GM23338 (cell line): ENCODE measurements around the gene GAS1. TPM values are rescaled to one million over a fixed set of nuclear protein-coding genes. Genes with fewer than 3 reads are reported as not detected.
A peak's percentile ranks its signal among the peaks of the same experiment; 100 is the strongest.

ENCODE experiments used
- ATAC-seq: fragments of 200-7000 bp; cut with Tn5 transposase; 3 replicates; pipeline ENCODE4 v1.9.1; 2020
- DNase-seq: peaks from one replicate; pipeline ENCODE4 v3.0.0-alpha.2; 2015; ENCODE audit warnings: low spot score
- H2AFZ ChIP-seq: fragments of 200-600 bp; sonication (generic); 2 replicates; pipeline ENCODE4 v1.8.0; 2016; ENCODE audit warnings: antibody characterized with exemption, mild to moderate bottlenecking, moderate library complexity
- H3F3A ChIP-seq: fragments of 200-600 bp; sonication (generic); replicated peaks from 2 replicates; pipeline ENCODE4 v1.8.0; 2017; ENCODE audit warnings: antibody characterized with exemption, mixed run types, low read depth
- H3K27ac ChIP-seq: fragments of 200-600 bp; sonication (generic); 2 replicates; pipeline ENCODE4 v1.6.1; 2016; ENCODE audit warnings: low read depth
- H3K27me3 ChIP-seq: fragments of 200-600 bp; sonication (generic); 2 replicates; pipeline ENCODE4 v1.8.0; 2016; ENCODE audit warnings: mild to moderate bottlenecking, mixed run types, moderate library complexity; ENCODE audit not compliant: insufficient read depth
- H3K36me3 ChIP-seq: fragments of 200-600 bp; sonication (generic); 2 replicates; pipeline ENCODE4 v1.8.0; 2016; ENCODE audit warnings: mild to moderate bottlenecking; ENCODE audit not compliant: insufficient read depth
- H3K4me1 ChIP-seq: fragments of 200-600 bp; sonication (generic); 2 replicates; pipeline ENCODE4 v1.8.0; 2016; ENCODE audit warnings: mild to moderate bottlenecking, moderate library complexity; ENCODE audit not compliant: insufficient read depth
- H3K4me2 ChIP-seq: fragments of 200-600 bp; sonication (generic); 2 replicates; pipeline ENCODE4 v1.7.1; 2017; ENCODE audit warnings: mixed run types
- H3K4me3 ChIP-seq: fragments of 200-600 bp; sonication (generic); 2 replicates; pipeline ENCODE4 v1.6.1; 2016; ENCODE audit warnings: mixed run types
- H3K79me2 ChIP-seq: fragments of 200-600 bp; sonication (generic); replicated peaks from 2 replicates; pipeline ENCODE4 v1.8.0; 2017; ENCODE audit warnings: mild to moderate bottlenecking; ENCODE audit not compliant: insufficient read depth
- H3K9me2 ChIP-seq: fragments of 200-600 bp; sonication (generic); 2 replicates; pipeline ENCODE4 v1.8.0; 2017; ENCODE audit not compliant: insufficient read depth
- H4K20me1 ChIP-seq: fragments of 200-600 bp; sonication (generic); replicated peaks from 2 replicates; pipeline ENCODE4 v1.8.0; 2017; ENCODE audit warnings: mild to moderate bottlenecking; ENCODE audit not compliant: insufficient read depth
- H3K27ac Mint-ChIP-seq: 2 replicates; pipeline ENCODE4 v1.8.0; 2020; ENCODE audit warnings: inconsistent platforms, mild to moderate bottlenecking, moderate library complexity, mixed read lengths
- H3K27me3 Mint-ChIP-seq: 3 replicates; pipeline ENCODE4 v1.8.0; 2022; ENCODE audit warnings: low read depth, mild to moderate bottlenecking, moderate library complexity, mixed read lengths, inconsistent platforms; ENCODE audit not compliant: insufficient read depth, poor library complexity
- H3K36me3 Mint-ChIP-seq: 3 replicates; pipeline ENCODE4 v1.8.0; 2021; ENCODE audit warnings: low read depth, mild to moderate bottlenecking, inconsistent platforms, moderate library complexity, mixed read lengths
- H3K4me1 Mint-ChIP-seq: 3 replicates; pipeline ENCODE4 v1.8.0; 2020; ENCODE audit warnings: mild to moderate bottlenecking, inconsistent platforms, mixed read lengths
- H3K4me3 Mint-ChIP-seq: 3 replicates; pipeline ENCODE4 v1.8.0; 2021; ENCODE audit warnings: moderate library complexity, mild to moderate bottlenecking, inconsistent platforms, mixed read lengths
- H3K9me3 Mint-ChIP-seq: 3 replicates; pipeline ENCODE4 v1.8.0; 2020; ENCODE audit warnings: moderate library complexity, mild to moderate bottlenecking, inconsistent platforms, mixed read lengths
- CREB1 ChIP-seq: fragments of 250-450 bp; sonication (Bioruptor Pico); IDR thresholded peaks from 2 replicates; pipeline ENCODE4 v1.5.0; 2020; ENCODE audit warnings: low read depth, mild to moderate bottlenecking, moderate library complexity
- EZH2 ChIP-seq: fragments of 200-600 bp; sonication (generic); IDR thresholded peaks from one replicate; pipeline ENCODE4 v1.8.0; 2017; ENCODE audit warnings: antibody characterized with exemption, mild to moderate bottlenecking, low read depth; ENCODE audit not compliant: unreplicated experiment
- EZH2phosphoT487 ChIP-seq: fragments of 200-600 bp; sonication (generic); IDR thresholded peaks from one replicate; pipeline ENCODE4 v1.8.1; 2018; ENCODE audit warnings: antibody characterized with exemption; ENCODE audit not compliant: unreplicated experiment
- JUNB ChIP-seq: IDR thresholded peaks from one replicate; pipeline ENCODE4 v1.6.1; 2016; ENCODE audit warnings: antibody characterized with exemption; ENCODE audit not compliant: unreplicated experiment
- NANOG ChIP-seq: IDR thresholded peaks from 2 replicates; pipeline ENCODE4 v1.6.1; 2016; ENCODE audit warnings: antibody characterized with exemption, borderline replicate concordance
- POLR2AphosphoS5 ChIP-seq: IDR thresholded peaks from 2 replicates; pipeline ENCODE4 v1.6.1; 2016; ENCODE audit warnings: antibody characterized with exemption, low read depth
- STAT1 ChIP-seq: IDR thresholded peaks from one replicate; pipeline ENCODE4 v1.6.1; 2016; ENCODE audit warnings: antibody characterized with exemption; ENCODE audit not compliant: unreplicated experiment
- ZNF114 ChIP-seq: fragments of 250-450 bp; sonication (Bioruptor Pico); IDR thresholded peaks from 2 replicates; pipeline ENCODE4 v1.5.0; 2020; ENCODE audit warnings: mild to moderate bottlenecking, moderate library complexity
- ZNF331 ChIP-seq: fragments of 250-450 bp; sonication (Bioruptor Pico); IDR thresholded peaks from 2 replicates; pipeline ENCODE4 v1.5.0; 2020; ENCODE audit warnings: low read depth, mild to moderate bottlenecking, moderate library complexity
- polyA plus RNA-seq: library from polyadenylated mRNA; unstranded; fragments of >200 nt; fragmentation: Nextera tagmentation; extraction: Ambion mirVana; gene quantifications from 2 replicates; pipeline ENCODE4 v1.2.1, GENCODE V29; 2016
- total RNA-seq: library from RNA; depleted of rRNA; stranded (reverse); fragments of >200 nt; shearing (Covaris generic); gene quantifications from 2 replicates; pipeline ENCODE4 v1.2.3, GENCODE V29; 2014
- TF ChIP-seq, protein P1 (sequence below): fragments of 250-450 bp; sonication (Bioruptor Pico); IDR thresholded peaks from 2 replicates; pipeline ENCODE4 v1.5.0; 2020; ENCODE audit warnings: mild to moderate bottlenecking, moderate library complexity
- TF ChIP-seq, protein P2 (sequence below), 2 experiments: fragments of 200-600 bp in 1 of 2; sonication (generic) in 1 of 2; conservative IDR thresholded peaks; 2 replicates each; pipeline versions ENCODE4 v1.5.1 to v1.6.1; 2016 to 2017; ENCODE audit warnings: antibody characterized with exemption in 2 of 2, low read depth in 2 of 2, mild to moderate bottlenecking in 2 of 2, moderate library complexity in 1 of 2
- TF ChIP-seq, protein P3 (sequence below): IDR thresholded peaks from one replicate; pipeline ENCODE4 v1.6.1; 2018; ENCODE audit warnings: antibody characterized with exemption; ENCODE audit not compliant: unreplicated experiment

Gene GAS1
- total and polyA plus RNA-seq, 2 experiments from 2014 or later, result 1.4 to 7.7 TPM

DNA sequence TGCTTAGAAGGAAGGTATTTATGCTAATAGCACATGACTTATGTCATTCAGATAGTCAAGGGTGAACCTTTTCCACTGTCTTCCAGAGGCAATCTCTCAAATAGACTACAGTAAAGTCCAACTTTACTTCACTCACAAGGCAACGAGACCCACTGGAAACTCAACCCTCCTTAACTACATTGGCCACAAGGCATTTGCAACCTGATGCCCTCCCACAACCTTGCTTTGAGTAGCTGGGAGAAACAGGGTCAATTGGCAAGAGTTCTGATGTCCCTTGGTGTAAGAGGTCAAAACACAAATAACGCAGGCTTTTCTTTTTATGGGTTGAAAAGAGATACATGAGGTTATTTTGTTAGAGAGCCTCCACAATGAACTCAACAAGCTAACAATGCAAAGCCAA is 6.1 kb downstream of the GAS1 start:
- Histone ChIP-seq H3K27ac (no peak overlapping the region), H3K9me2 (no peaks in the 10 kb centered on the region), H3K4me2 (peak overlapping the region; percentile 89), H3K4me3 (peak overlapping the region; percentile 4), H3F3A (0 out of 2 replicates have a peak, but pooled peaks cover 3% of the 10 kb centered on the region), H2AFZ (no peak overlapping the region), H3K36me3 (no peaks in the 10 kb centered on the region), H3K27me3 (peaks cover 63% of the 10 kb centered on the region), H3K4me1 (peaks cover 48% of the 10 kb centered on the region), H4K20me1 (no peaks in the 10 kb centered on the region), H3K79me2 (no peaks in the 10 kb centered on the region)
- Mint-ChIP-seq H3K36me3 (no peaks in the 10 kb centered on the region; the same call in 2 of the 3 replicates), H3K27ac (no peak overlapping the region), H3K27me3 (peaks cover 44% of the 10 kb centered on the region), H3K9me3 (no peaks in the 10 kb centered on the region; the same call in 2 of the 3 replicates), H3K4me3 (peak overlapping the region; percentile 38), H3K4me1 (peaks cover 58% of the 10 kb centered on the region)
- TF ChIP-seq, protein P1, sequence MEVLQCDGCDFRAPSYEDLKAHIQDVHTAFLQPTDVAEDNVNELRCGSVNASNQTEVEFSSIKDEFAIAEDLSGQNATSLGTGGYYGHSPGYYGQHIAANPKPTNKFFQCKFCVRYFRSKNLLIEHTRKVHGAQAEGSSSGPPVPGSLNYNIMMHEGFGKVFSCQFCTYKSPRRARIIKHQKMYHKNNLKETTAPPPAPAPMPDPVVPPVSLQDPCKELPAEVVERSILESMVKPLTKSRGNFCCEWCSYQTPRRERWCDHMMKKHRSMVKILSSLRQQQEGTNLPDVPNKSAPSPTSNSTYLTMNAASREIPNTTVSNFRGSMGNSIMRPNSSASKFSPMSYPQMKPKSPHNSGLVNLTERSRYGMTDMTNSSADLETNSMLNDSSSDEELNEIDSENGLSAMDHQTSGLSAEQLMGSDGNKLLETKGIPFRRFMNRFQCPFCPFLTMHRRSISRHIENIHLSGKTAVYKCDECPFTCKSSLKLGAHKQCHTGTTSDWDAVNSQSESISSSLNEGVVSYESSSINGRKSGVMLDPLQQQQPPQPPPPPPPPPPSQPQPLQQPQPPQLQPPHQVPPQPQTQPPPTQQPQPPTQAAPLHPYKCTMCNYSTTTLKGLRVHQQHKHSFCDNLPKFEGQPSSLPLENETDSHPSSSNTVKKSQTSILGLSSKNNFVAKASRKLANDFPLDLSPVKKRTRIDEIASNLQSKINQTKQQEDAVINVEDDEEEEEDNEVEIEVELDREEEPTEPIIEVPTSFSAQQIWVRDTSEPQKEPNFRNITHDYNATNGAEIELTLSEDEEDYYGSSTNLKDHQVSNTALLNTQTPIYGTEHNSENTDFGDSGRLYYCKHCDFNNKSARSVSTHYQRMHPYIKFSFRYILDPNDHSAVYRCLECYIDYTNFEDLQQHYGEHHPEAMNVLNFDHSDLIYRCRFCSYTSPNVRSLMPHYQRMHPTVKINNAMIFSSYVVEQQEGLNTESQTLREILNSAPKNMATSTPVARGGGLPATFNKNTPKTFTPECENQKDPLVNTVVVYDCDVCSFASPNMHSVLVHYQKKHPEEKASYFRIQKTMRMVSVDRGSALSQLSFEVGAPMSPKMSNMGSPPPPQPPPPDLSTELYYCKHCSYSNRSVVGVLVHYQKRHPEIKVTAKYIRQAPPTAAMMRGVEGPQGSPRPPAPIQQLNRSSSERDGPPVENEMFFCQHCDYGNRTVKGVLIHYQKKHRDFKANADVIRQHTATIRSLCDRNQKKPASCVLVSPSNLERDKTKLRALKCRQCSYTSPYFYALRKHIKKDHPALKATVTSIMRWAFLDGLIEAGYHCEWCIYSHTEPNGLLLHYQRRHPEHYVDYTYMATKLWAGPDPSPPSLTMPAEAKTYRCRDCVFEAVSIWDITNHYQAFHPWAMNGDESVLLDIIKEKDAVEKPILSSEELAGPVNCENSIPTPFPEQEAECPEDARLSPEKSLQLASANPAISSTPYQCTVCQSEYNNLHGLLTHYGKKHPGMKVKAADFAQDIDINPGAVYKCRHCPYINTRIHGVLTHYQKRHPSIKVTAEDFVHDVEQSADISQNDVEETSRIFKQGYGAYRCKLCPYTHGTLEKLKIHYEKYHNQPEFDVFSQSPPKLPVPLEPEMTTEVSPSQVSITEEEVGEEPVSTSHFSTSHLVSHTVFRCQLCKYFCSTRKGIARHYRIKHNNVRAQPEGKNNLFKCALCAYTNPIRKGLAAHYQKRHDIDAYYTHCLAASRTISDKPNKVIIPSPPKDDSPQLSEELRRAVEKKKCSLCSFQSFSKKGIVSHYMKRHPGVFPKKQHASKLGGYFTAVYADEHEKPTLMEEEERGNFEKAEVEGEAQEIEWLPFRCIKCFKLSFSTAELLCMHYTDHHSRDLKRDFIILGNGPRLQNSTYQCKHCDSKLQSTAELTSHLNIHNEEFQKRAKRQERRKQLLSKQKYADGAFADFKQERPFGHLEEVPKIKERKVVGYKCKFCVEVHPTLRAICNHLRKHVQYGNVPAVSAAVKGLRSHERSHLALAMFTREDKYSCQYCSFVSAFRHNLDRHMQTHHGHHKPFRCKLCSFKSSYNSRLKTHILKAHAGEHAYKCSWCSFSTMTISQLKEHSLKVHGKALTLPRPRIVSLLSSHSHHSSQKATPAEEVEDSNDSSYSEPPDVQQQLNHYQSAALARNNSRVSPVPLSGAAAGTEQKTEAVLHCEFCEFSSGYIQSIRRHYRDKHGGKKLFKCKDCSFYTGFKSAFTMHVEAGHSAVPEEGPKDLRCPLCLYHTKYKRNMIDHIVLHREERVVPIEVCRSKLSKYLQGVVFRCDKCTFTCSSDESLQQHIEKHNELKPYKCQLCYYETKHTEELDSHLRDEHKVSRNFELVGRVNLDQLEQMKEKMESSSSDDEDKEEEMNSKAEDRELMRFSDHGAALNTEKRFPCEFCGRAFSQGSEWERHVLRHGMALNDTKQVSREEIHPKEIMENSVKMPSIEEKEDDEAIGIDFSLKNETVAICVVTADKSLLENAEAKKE, result no peak
- TF ChIP-seq, protein P2, sequence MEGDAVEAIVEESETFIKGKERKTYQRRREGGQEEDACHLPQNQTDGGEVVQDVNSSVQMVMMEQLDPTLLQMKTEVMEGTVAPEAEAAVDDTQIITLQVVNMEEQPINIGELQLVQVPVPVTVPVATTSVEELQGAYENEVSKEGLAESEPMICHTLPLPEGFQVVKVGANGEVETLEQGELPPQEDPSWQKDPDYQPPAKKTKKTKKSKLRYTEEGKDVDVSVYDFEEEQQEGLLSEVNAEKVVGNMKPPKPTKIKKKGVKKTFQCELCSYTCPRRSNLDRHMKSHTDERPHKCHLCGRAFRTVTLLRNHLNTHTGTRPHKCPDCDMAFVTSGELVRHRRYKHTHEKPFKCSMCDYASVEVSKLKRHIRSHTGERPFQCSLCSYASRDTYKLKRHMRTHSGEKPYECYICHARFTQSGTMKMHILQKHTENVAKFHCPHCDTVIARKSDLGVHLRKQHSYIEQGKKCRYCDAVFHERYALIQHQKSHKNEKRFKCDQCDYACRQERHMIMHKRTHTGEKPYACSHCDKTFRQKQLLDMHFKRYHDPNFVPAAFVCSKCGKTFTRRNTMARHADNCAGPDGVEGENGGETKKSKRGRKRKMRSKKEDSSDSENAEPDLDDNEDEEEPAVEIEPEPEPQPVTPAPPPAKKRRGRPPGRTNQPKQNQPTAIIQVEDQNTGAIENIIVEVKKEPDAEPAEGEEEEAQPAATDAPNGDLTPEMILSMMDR (conservative IDR thresholded peaks at IDR 0.05; ENCODE audit: low read depth in 2 of 2), result no peak
- no peak for TF ChIP-seq STAT1
- TF ChIP-seq EZH2, result no peak
- TF ChIP-seq ZNF331 (CRISPR knock-in tag), result no peak
- TF ChIP-seq JUNB, result no peak
- TF ChIP-seq EZH2phosphoT487, result no peak
- no peak for TF ChIP-seq POLR2AphosphoS5
- no peak for TF ChIP-seq NANOG
- TF ChIP-seq CREB1 (CRISPR knock-in tag), result no peak
- TF ChIP-seq, protein P3, sequence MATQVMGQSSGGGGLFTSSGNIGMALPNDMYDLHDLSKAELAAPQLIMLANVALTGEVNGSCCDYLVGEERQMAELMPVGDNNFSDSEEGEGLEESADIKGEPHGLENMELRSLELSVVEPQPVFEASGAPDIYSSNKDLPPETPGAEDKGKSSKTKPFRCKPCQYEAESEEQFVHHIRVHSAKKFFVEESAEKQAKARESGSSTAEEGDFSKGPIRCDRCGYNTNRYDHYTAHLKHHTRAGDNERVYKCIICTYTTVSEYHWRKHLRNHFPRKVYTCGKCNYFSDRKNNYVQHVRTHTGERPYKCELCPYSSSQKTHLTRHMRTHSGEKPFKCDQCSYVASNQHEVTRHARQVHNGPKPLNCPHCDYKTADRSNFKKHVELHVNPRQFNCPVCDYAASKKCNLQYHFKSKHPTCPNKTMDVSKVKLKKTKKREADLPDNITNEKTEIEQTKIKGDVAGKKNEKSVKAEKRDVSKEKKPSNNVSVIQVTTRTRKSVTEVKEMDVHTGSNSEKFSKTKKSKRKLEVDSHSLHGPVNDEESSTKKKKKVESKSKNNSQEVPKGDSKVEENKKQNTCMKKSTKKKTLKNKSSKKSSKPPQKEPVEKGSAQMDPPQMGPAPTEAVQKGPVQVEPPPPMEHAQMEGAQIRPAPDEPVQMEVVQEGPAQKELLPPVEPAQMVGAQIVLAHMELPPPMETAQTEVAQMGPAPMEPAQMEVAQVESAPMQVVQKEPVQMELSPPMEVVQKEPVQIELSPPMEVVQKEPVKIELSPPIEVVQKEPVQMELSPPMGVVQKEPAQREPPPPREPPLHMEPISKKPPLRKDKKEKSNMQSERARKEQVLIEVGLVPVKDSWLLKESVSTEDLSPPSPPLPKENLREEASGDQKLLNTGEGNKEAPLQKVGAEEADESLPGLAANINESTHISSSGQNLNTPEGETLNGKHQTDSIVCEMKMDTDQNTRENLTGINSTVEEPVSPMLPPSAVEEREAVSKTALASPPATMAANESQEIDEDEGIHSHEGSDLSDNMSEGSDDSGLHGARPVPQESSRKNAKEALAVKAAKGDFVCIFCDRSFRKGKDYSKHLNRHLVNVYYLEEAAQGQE, result no peak
- no peak for TF ChIP-seq ZNF114
- ATAC-seq (peak; percentile 5; the same call in 2 of the 3 replicates), DNase-seq (peak; percentile 38)
